Skin epidermis (tissue), 12 donors: ENCODE measurements around the gene OGFOD2.

Experiments used
- H3K27ac ChIP-seq, 21 experiments: fragments of 200-600 bp; sonication (generic) in 11 of 21; one replicate each; pipeline ENCODE4 v1.5.0; 2020; ENCODE audit warnings: mild to moderate bottlenecking in 3 of 21, inconsistent platforms in 2 of 21, moderate library complexity in 2 of 21
- H3K4me3 ChIP-seq, 7 experiments: fragments of 200-600 bp; sonication (generic) in 2 of 7; one replicate each; pipeline ENCODE4 v1.5.0; 2020; ENCODE audit warnings: inconsistent platforms in 2 of 7, mild to moderate bottlenecking in 2 of 7, moderate library complexity in 1 of 7

OGFOD2 gene

DNA sequence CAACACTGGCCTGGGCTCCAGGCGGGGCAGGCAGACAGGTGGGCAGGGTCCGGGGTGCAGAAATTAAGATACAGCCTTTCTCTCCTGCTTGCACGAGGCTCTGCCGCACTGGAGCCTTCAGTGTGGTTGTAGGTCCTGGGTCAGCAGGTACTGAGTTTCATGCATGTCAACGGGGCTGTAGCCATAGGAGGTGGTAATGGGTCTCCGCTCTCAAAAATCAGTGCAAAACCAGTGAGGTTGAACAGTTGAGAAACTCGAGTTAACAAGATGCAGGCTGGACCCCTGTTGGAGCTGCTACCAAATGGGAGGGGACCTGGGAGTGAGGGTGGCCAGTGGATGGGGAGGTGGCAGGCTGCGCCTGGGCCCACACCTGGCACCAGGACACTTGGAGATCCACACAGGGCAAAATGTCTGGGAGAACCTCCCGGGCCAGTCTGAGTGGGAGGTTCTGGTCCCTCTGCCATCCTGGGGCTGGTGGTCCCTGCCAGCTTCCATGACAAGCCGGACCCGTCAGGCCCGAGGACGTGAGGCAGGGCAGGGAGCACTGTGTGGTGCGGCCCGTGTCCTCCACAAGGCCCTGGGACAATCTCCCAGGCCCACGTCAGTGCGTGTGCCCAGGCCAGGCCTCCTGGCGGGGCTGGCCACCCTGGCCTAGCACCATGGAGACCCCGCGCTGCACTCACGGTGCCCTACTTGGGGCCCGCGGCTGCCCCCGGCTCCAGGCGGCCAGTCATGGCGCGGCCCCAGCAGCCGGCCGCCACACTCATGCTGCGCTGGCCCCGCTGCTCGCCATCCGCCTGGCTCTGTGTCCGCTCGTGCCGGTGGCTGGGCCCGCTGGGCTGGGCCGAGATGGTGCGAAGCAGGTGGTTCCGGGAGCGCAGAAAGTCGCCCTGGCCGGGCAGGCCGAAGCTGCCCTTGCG, 10.6 kb downstream of the OGFOD2 start:
- Histone ChIP-seq H3K27ac (peak overlapping the region in 13 of 21 experiments; percentile 1 to 77 (median 63)), H3K4me3 (no peak overlapping the region)

DNA sequence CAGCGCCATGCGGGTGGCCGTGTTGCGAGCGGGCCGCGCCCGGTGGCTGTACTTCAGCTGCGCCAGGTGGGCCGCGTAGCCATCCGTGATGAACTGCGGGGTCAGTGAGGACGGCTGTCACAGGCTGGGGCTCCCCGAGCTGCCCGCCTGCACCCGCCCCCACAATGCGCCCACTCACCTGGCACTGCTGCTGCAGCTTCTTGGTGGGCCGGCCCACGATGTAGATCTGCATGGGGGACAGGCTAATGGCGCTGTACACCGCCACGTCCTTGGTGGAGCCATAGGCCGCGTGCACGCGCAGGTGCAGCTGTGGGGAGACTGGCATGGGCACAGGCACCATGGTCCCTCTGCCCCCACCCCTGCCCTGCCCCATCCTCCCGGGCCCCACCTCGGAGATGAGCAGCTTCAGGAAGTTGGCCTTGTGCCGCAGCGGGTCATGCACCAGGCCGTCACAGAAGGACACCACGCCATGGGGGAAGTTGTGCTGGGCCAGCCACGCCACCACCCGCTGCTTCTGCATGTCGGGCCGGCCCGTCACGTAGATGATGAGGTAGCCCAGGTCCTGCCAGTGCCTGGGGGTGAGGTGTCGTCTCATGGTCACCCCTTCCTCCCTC, 11.3 kb downstream of the OGFOD2 start:
- H3K4me3 ChIP-seq, result no peak overlapping the region
- no peak overlapping the region for H3K27ac ChIP-seq

DNA sequence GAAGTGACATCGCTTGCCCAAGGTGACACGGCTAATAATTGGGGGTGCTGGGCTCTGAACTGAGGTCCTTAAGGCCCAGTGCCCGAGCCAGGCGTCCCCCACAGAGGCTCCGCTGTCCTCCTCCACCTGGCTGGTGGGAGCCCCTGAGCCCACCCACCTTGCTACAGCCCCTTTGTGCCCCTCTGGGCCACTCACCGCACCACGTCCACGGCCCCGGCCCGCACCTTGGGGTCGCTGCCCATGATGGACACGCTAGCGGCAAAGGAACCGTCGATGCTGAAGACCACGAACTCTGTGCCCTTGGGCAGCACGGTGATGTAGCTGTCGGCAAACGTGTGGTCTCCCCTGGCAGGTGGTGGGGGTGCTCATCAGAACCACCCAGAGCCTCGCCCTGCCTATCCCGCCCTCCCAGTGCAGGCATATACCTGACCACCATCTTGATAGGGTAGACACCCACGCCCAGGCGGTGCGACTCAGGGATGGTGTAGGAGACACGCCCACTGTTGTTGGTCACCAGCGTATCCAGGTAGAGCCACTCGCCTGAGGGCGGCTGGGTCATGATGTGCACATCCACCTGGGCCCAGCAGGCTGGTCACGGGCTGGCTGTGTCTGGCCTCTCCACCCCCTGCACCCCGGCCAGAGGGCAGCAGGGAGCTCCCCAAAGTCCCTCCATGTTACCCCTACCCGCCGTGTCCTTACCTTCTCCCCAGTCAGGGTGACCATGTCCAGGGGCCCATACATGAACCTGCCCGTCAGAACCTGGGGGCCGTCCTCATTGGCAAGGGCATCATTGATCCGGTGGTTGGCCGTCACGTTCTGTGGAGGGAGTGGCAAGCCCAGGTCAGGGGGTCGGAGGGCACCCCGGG, 12.3 kb downstream of the OGFOD2 start:
- Histone ChIP-seq H3K27ac (no peak overlapping the region), H3K4me3 (no peak overlapping the region)

DNA sequence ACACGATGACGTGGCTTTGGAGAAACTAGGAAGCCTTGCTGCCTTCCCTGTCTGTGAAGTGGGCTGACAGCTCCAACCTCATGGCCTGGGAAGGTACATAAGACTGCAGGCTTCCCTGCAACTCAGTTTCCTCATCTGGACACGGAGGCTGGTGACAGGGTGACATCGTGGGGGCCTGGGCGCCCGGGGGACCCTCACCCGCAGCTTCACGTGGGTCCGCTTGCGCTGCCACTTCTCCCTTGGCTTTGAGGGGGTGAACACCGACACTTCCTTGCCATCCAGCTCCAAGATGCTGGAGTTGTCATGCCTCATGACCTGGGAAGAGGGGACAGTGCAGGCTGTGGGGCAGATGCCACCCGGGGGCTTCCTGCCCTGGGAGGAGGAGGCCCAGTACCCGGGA, 13.0 kb downstream of the OGFOD2 start:
- Histone ChIP-seq H3K4me3 (no peak overlapping the region), H3K27ac (no peak overlapping the region)

DNA sequence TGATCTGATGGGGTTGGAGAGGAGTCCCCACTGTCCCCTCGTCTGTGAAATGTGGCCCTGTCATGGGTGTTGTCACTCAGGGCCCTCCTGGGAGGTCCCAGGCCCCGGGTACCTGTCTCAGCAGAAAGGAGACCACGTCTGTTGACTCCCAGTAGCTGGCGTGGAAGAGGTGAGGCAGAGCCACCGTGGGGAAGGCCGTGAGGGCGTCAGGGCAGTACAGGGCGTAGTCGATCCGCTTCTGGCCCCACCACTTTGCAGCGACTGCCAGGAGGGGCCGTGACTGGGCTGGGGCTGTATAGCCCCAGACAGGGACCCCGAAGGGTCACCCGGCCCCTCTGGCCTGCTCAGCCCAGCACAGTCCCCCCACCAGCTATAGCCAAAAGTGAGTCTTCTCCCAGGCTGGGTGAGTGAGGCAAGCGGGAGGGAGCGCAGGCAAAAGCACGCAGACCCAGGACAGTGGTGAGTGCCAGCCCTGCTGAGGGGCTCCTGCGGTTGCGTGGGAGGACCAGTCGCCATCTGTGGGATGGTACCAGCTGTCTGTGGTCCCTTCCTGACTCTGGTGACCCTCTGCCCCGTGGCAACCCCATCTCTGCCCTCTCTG, 13.7 kb downstream of the OGFOD2 start:
- Histone ChIP-seq H3K27ac (no peak overlapping the region), H3K4me3 (no peak overlapping the region)

DNA sequence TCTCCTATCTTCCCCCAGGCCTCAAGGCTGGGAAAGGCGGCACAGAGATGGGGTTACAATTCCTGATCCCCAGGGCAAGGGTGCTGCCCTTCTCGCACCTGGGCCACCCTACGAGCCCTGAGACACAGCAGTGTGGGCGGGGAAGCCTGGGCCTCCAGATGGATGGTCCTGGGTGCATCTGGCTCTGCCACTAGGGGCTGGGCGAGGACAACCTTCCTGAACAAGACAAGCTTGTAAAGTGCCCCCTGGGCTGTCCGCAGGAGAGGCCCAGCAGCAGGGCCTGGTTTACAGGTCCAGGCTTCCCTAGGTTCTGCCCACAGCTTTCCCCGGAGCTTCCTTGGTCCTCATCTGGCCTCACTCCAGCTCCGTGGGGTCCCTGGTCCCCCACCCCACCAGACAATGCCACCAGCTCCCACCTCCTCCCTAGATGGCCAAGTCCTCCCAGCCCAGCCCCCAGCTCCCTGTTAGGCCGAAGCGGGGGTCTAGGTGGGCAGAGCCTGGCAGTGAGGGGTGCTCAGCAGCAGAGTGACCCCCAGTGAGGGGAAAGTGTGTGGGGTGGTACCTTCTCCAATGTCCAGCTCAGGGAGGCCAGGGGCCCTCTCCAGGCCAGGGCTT, 14.3 kb downstream of the OGFOD2 start:
- no peak overlapping the region for H3K27ac ChIP-seq

DNA sequence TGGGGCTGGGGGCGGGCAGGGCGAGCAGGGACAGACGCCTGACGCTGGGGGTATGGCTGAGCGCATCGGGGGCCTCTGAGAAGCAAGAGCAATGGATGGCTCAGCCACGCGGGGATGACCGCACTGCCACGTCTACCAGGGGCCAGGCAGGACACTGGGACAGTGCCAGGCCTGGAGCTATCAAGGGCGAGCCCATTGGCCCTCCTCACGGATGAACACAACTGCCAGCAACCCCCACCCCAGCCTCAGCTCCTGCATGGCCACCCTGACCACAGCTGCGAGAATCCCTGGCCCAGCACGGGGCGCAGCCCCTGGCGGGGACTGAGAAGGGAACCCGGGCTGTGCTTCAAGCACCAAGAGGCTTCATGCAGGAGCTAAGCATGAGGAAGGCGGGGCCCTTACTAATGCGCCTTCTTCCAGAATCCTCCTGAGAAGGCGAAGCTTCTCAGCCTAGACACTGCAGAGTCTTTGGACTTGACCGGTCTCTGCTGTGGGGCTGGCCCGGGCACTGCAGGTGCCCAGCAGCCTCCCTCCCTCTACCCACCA, 14.9 kb downstream of the OGFOD2 start:
- Histone ChIP-seq H3K27ac (no peak overlapping the region), H3K4me3 (no peak overlapping the region)

More for the DNA sequence above, 14.3 kb downstream of the OGFOD2 start:
- no peak overlapping the region for H3K4me3 ChIP-seq

DNA sequence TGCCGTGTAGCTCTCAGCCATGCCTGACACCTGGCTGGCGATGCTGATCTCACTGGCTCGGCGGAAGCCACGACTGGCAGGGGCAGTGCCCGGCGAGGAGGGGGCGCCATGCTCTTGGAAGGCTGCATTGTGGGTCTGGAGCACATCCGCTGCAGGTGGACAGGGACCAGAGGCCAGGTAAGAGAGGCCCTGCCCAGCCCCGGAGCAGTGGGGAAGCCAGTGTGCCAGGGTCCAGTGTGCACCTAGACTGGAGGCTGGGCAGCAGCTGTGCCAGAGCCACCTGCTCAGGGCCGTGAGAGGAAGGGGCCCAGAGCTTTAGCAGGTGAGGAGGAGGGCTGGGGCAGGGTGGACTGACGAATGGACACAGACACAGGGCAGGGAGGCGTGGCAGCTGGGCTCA, 15.5 kb downstream of the OGFOD2 start:
- Histone ChIP-seq H3K4me3 (no peak overlapping the region), H3K27ac (no peak overlapping the region)

DNA sequence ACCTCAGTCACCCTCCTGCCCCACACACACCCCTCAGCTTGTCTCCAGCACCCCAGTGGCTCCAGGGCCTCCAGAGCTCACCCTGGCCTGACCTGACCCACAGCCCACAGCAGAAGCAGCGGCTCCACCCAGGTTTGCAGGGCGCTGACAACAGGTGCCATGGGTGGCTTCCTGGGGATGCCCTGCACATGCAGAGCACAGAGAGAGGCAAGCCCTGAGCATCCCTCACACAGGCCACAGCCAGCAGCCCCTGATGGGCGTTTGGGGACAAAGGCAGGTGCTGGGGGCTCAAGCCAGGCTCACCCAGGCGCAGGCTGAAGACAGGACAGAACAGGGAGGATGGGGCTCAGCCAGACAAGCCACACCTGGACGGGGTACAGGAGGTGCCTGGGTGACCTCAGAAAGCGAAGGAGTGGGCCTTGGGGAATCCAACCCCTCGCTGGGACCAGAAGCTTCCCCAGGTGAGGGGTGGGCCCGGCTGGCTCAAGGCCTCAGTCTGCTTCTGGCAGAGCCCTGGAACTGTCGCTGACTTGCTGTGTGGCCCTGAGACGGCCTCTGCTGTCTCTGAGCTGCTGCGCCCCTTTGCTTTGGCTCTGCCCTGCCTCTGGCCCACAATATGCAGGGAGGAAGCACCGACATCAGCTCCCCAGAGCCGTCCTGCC, 16.0 kb downstream of the OGFOD2 start:
- Histone ChIP-seq H3K27ac (no peak overlapping the region), H3K4me3 (no peak overlapping the region)

DNA sequence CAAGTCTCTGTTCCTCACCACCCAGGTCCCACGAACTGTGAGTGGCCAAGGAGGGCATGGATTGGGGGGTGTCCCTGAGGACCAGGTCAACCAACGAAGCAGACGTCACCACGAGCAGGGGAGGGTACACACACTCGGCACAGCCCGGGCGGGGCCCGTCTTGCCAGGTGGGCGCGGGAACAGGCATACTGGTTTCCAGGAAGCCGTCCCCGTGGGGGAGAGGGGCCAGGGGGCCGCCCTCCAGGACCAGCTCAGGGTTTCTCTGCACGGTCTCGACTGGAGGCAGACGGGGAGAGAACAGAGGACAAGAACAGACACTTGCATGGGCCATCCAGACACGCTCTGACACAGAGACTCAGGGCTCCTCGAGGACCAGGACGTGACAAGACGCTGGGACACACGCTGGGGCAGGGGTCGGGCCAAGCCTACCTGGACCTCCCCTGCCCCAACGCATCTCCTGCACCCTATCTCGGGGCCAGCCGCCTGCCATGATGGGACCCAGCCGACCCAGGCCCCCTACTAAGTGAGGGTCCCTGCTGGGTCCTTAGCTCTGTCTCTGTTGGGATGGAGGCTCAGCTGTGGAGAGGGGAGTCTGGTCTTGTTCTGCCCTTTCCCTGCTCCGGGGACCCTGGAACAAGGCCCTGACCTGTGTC, 16.7 kb downstream of the OGFOD2 start:
- H3K4me3 ChIP-seq, result no peak overlapping the region
- H3K27ac ChIP-seq, result no peak overlapping the region

DNA sequence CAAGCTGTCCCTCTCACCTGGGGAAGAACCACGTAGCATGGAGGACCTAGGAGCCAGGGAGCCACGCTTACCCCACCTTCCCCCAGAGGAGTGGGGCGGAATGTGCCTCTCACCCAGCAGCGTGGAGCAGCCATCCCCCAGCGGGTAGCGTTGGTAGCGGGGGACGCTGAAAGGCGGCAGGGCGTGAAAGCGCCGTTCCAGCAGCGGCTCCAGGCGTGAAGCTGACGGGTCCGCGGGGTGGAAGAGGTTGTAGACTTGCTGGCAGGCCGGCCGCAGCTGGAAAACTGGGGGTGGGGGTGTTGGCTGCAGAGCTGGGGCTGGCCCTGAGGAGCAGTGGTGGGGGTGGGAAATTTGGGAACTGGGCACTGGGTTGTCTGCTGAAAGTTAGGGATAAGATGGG, 17.3 kb downstream of the OGFOD2 start:
- Histone ChIP-seq H3K27ac (no peak overlapping the region), H3K4me3 (no peak overlapping the region)

DNA sequence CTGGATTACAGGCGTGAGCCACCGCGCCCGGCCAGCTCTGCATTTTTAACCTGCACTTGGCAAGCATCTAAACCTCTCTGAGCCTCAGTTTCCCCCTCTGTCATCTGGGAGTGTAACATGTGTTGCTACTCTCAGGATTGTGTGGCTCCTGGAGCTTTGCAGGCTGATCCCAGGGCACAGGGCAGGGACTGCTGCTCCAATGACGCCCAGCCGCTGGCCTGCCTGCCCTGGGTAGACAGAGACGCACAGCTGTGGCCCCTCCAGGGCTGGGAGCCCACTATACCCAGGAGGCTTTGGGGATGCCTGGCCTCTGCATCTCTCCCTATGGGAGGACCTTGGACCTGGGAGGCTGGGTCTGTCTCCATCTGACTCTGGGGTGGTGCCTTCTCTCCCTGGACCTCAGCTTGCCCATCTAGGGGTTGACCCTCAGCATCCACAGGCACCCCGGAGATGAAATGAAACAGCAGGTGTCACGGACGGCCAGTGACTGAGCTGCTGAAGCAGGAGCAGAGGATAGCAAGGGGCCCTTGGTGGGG, 19.2 kb downstream of the OGFOD2 start:
- no peak overlapping the region for H3K4me3 ChIP-seq
- H3K27ac ChIP-seq, result no peak overlapping the region

DNA sequence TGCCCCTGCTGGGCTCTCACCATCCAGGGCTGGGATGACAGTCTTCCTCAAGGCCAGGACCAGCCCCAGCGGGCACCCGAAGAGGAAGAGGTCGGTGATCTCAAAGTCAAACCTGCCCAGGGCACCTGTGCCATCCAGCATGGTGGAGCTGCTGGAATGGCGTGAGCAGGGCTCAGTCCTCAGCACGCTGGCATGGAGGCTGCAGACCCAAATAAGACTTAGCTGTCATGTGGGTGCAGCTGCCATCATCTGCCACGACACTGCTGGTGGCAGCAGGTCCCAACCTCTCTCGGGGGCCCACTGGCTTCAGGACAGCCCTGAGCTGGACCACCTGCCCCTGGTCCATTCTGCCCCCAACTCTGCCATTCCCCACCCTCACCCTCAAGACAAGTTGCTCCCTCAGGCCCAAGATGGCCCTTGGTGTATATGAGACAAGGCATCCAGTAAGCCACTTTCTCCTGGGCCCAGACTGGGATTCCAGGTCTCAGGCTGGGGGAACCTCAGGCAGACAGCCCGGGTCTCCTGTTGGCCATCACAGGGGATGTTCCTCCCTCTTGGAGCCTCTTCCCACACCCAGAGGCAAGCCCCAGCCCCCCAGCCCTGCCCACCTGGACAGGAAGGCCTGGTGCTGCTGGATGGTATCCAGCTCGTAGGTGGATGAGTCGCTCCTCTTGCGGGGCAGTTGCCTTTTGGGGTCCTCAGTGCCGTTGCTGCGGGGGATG, 19.9 kb downstream of the OGFOD2 start:
- Histone ChIP-seq H3K4me3 (no peak overlapping the region), H3K27ac (no peak overlapping the region)

DNA sequence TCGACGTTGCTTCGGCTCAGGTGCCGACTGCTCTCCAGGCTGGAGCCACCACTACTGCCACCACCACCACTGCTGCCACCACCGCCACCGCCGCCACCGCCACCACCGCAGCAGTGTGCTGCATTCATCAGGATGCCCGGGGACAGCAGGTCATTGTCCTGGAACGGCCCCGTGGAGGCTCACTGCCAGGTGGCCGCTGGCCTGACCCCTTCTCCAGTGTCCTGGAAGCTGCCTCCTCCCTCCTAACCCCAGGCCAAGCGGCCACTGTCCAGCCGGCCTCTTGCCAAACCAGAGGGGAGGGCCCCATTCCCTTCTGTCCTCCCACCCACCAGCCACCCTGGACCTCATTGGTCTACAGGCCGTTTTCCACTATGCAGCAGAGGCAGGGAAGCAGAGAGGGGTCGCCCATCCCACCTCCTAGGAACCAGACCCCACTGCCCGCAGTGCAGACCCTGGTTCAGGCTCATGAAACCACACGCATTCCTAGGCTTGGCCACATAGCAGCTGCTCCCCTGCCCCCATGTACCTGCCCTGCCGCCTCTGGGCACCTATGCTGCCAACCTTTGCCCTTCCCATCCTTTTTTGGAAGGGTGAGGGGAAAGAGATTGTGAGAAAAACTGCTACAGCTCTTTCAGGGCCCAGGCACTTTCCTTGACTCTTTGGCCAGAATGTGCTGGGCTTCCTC, 20.6 kb downstream of the OGFOD2 start:
- H3K4me3 ChIP-seq, result no peak overlapping the region
- H3K27ac ChIP-seq, result no peak overlapping the region

DNA sequence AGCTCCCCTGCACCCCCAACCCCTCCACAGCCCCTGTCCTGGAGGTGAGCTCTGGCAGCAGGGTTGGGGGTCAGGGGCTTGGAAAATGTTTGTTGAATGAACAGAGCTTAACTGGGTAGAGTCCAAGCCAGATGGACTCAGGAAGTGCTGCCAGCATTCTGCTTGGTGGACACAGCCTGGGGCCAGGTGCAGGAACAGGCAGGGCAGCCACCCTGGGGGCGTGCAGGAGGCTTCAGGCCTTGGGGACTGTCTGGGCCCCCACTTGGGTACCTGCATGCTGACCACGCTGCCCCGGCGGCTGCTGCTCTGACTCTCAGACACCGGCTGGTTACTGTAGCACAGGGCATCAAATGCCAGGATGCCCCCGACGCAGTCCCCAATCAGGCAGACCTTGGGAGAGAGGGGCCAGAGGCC, 21.2 kb downstream of the OGFOD2 start:
- Histone ChIP-seq H3K27ac (no peak overlapping the region), H3K4me3 (no peak overlapping the region)

DNA sequence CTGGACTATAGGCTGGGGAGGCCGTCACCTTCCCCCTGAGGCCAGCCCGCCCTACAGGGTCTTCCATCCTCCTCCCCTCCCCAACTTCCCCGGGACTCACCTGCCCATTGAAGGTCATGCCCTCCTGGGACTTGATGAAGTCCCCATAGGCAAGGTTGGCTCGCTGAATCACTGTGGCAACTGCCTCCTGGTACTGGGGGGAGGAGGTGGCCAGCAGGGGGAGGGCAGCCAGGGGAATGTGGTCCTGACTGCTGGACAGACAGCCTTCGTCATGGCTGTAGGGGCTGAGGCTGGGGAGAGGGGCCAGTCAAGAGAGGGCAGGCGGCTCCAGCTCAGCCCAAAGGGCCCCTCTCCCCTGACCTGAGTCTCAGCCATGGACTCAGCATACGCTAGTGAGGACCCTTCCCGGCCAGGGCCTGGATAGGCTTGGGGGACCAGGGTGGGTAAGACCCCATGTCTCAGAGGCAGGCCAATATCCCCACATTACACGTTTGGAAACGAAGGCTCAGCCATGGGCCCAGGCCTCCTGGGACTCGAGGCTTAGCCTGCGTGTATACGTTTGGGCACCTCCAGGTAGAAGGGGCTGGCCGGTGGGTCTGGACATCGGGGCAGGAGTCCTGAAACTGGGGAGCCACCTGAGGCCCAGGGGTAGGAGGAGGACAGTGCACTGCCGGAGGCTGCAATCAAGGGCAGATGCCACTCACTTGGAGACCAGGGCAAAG, 21.7 kb downstream of the OGFOD2 start:
- Histone ChIP-seq H3K4me3 (no peak overlapping the region), H3K27ac (no peak overlapping the region)
